Activated T-cell treated with anti-CD3 and anti-CD28 coated beads, Interleukin-2, amount 50 U/mL, for 4 hours (primary cell): ENCODE data around the gene CIDEB. TPM values are rescaled to one million over a fixed set of nuclear protein-coding genes. Genes with fewer than 3 reads are reported as not detected.
A peak's percentile ranks its signal among the peaks of the same experiment; 100 is the strongest.

Source experiments
- ATAC-seq, 2 donors: fragments of 200-7000 bp; cut with Tn5 transposase; one replicate each; pipeline ENCODE4 v1.10.0; 2021
- DNase-seq: peaks from one replicate; pipeline ENCODE4 v3.0.0-alpha.2; 2020
- H3K27me3 Mint-ChIP-seq: one replicate; pipeline ENCODE4 v1.8.0; 2021; ENCODE audit warnings: low read depth, mixed read lengths
- H3K36me3 Mint-ChIP-seq: one replicate; pipeline ENCODE4 v1.8.0; 2022; ENCODE audit warnings: mixed read lengths; ENCODE audit not compliant: insufficient read depth
- H3K4me1 Mint-ChIP-seq: one replicate; pipeline ENCODE4 v1.8.0; 2021; ENCODE audit warnings: low read depth, mixed read lengths
- H3K4me3 Mint-ChIP-seq: one replicate; pipeline ENCODE4 v1.8.0; 2021; ENCODE audit warnings: mild to moderate bottlenecking, moderate library complexity, mixed read lengths
- H3K9me3 Mint-ChIP-seq: one replicate; pipeline ENCODE4 v1.8.0; 2021; ENCODE audit warnings: mixed read lengths
- total RNA-seq, 3 donors: library from RNA; stranded (reverse); gene quantifications; one replicate each; pipeline ENCODE4 v1.2.1, GENCODE V29; 2021

CIDEB gene
- total RNA-seq, 3 donors from 2014 or later = 6.5 to 7.3 (median 7.2) TPM

- ATAC-seq = no peak
- Mint-ChIP-seq H3K4me1 (peaks cover 77% of the 10 kb centered on the region), H3K27me3 (no peaks in the 10 kb centered on the region), H3K9me3 (no peaks in the 10 kb centered on the region), H3K36me3 (peaks cover 8% of the 10 kb centered on the region), H3K4me3 (peak overlapping the region; percentile 79)
- no peak for DNase-seq
These were observed 4.2 kb upstream of the CIDEB start for GRCh38 chr14:24311837-24312615.

- ATAC-seq = peak; percentile 86 to 88
- H3K36me3 Mint-ChIP-seq = peaks cover 13% of the 10 kb centered on the region
- no peaks in the 10 kb centered on the region for H3K9me3 Mint-ChIP-seq
- peak within 1 kb of the TSS; percentile 79 for H3K4me3 Mint-ChIP-seq
- H3K27me3 Mint-ChIP-seq = no peaks in the 10 kb centered on the region
- peaks cover 77% of the 10 kb centered on the region for H3K4me1 Mint-ChIP-seq
- DNase-seq = peak; percentile 45
These were observed 3.1 kb upstream of the CIDEB start, which contains the start of gene LTB4R for GRCh38 chr14:24310646-24311604. LTB4R (plus strand) TSS chr14:24311502; CDS start chr14:24315652, 4,150 bp downstream.

GRCh38 chr14:24310265-24310645 lies 2.5 kb upstream of the CIDEB start:
- no peaks in the 10 kb centered on the region for H3K27me3 Mint-ChIP-seq
- H3K4me1 Mint-ChIP-seq = peaks cover 73% of the 10 kb centered on the region
- peaks cover 19% of the 10 kb centered on the region for H3K36me3 Mint-ChIP-seq
- no peak for DNase-seq
- ATAC-seq = no peak
- H3K4me3 Mint-ChIP-seq = peak overlapping the region; percentile 79
- H3K9me3 Mint-ChIP-seq = no peaks in the 10 kb centered on the region

GRCh38 chr14:24309538-24310264 lies 1.9 kb upstream of the CIDEB start, which contains the start of gene LTB4R2:
LTB4R2 (plus strand) TSS chr14:24310140; CDS start chr14:24310665, 525 bp downstream.
- ATAC-seq = no peak
- no peaks in the 10 kb centered on the region for H3K9me3 Mint-ChIP-seq
- H3K36me3 Mint-ChIP-seq = peaks cover 25% of the 10 kb centered on the region
- no peaks in the 10 kb centered on the region for H3K27me3 Mint-ChIP-seq
- H3K4me1 Mint-ChIP-seq = peaks cover 67% of the 10 kb centered on the region
- H3K4me3 Mint-ChIP-seq = peak within 1 kb of the TSS; percentile 79
- no peak for DNase-seq

GRCh38 chr14:24308342-24309124 lies 756 bp upstream of the CIDEB start:
- ATAC-seq = no peak
- Mint-ChIP-seq H3K36me3 (peaks cover 37% of the 10 kb centered on the region), H3K4me1 (peaks cover 55% of the 10 kb centered on the region)

GRCh38 chr14:24307156-24307574 lies 612 bp downstream of the CIDEB start:
- DNase-seq = no peak
- Mint-ChIP-seq H3K4me1 (peaks cover 42% of the 10 kb centered on the region), H3K9me3 (no peaks in the 10 kb centered on the region), H3K27me3 (no peaks in the 10 kb centered on the region), H3K36me3 (peaks cover 44% of the 10 kb centered on the region), H3K4me3 (no peak overlapping the region)
- ATAC-seq = no peak

More at GRCh38 chr14:24308342-24309124, 756 bp upstream of the CIDEB start:
- Mint-ChIP-seq H3K9me3 (no peaks in the 10 kb centered on the region), H3K4me3 (no peak overlapping the region), H3K27me3 (no peaks in the 10 kb centered on the region)
- no peak for DNase-seq

GRCh38 chr14:24304019-24304387 lies 3.8 kb downstream of the CIDEB start:
- no peaks in the 10 kb centered on the region for H3K27me3 Mint-ChIP-seq
- H3K9me3 Mint-ChIP-seq = no peaks in the 10 kb centered on the region
- ATAC-seq (no peak), DNase-seq (no peak)
- peaks cover 39% of the 10 kb centered on the region for H3K4me1 Mint-ChIP-seq
- no peak overlapping the region for H3K4me3 Mint-ChIP-seq
- H3K36me3 Mint-ChIP-seq = peaks cover 52% of the 10 kb centered on the region

GRCh38 chr14:24300326-24300980 lies 7.3 kb downstream of the CIDEB start:
- no peak for ATAC-seq
- Mint-ChIP-seq H3K4me1 (peaks cover 46% of the 10 kb centered on the region), H3K9me3 (no peaks in the 10 kb centered on the region), H3K27me3 (no peaks in the 10 kb centered on the region), H3K36me3 (peaks cover 44% of the 10 kb centered on the region), H3K4me3 (peak overlapping the region; percentile 90)
- no peak for DNase-seq

GRCh38 chr14:24299255-24300191 lies 8.3 kb downstream of the CIDEB start, which contains the start of the genes DHRS1 and NOP9:
DHRS1 (minus strand) TSS chr14:24299780; CDS start chr14:24299106, 674 bp downstream.
NOP9 (plus strand) TSS chr14:24299850; CDS start chr14:24299955, 105 bp downstream.
- H3K4me3 Mint-ChIP-seq = peak within 1 kb of the TSS; percentile 90
- no peaks in the 10 kb centered on the region for H3K27me3 Mint-ChIP-seq
- peak; percentile 78 to 81 for ATAC-seq
- peaks cover 38% of the 10 kb centered on the region for H3K36me3 Mint-ChIP-seq
- no peaks in the 10 kb centered on the region for H3K9me3 Mint-ChIP-seq
- peak; percentile 94 for DNase-seq
- peaks cover 48% of the 10 kb centered on the region for H3K4me1 Mint-ChIP-seq

- Mint-ChIP-seq H3K4me1 (peaks cover 48% of the 10 kb centered on the region), H3K4me3 (peak overlapping the region; percentile 90), H3K36me3 (peaks cover 34% of the 10 kb centered on the region), H3K9me3 (no peaks in the 10 kb centered on the region), H3K27me3 (no peaks in the 10 kb centered on the region)
- ATAC-seq (peak in 1 of 2 donors; percentile 3), DNase-seq (no peak)
These were observed 8.9 kb downstream of the CIDEB start for GRCh38 chr14:24298892-24299254.

- ATAC-seq = peak in 1 of 2 donors; percentile 2
- peaks cover 30% of the 10 kb centered on the region for H3K36me3 Mint-ChIP-seq
- H3K9me3 Mint-ChIP-seq = no peaks in the 10 kb centered on the region
- no peaks in the 10 kb centered on the region for H3K27me3 Mint-ChIP-seq
- peak overlapping the region; percentile 16 for H3K4me3 Mint-ChIP-seq
- peaks cover 48% of the 10 kb centered on the region for H3K4me1 Mint-ChIP-seq
- no peak for DNase-seq
These were observed 10.4 kb downstream of the CIDEB start for GRCh38 chr14:24297190-24297964.
